GM19438 (cell line): Measurements from ENCODE around the gene LHPP.
"Not testable (repeated sequence)": the region's sequence is repeated elsewhere in the genome, so short reads cannot be mapped to it uniquely, and the experiment has no call there.

ENCODE experiments used
- ATAC-seq: cut with Tn5 transposase; IDR thresholded peaks from one replicate; pipeline ENCODE4 v1.9.1; 2021; ENCODE audit warnings: low read depth; ENCODE audit not compliant: unreplicated experiment

The LHPP gene

GRCh38 chr10:124547647-124548168 is 86.1 kb downstream of the LHPP start:
- ATAC-seq: no peak

GRCh38 chr10:124549171-124549570 is 87.5 kb downstream of the LHPP start:
- not testable (repeated sequence) for ATAC-seq

DNA sequence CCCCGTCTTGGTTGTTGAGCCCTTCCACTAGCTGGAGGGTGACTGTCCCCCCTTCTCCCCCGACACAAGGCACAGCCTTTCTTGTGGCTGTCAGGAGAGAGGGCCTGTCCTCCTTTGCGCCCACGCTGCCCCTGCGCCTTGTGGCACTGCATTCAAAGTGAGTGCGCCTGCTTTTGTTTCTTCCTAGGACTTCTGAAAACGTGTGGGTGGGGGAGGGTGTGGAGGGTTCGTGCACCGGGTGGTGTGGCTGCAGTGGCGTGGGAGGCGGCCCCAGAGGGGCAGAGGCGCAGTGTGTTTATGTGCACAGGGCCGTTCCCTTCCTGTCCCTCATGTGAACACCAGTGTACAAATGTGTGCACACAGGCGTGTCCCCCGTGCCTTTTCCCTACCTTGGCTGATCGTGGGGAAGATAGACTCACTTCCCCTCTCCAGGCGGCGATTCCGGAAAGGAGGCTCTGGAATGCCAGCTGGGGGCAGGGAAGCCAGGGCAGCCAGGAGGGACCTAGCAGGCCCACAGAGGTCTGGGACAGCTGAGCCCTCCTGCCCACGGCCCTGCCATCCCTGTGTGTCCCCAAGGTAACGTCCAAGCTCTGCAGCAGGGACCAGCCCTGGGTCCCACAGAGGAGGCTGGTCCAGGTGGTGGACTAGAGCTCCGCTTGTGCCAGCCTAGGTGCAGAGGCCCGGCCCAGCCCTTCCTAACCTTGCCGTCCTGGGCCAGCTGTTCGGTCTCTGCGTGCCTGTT is 88.8 kb downstream of the LHPP start:
- ATAC-seq: no peak

DNA sequence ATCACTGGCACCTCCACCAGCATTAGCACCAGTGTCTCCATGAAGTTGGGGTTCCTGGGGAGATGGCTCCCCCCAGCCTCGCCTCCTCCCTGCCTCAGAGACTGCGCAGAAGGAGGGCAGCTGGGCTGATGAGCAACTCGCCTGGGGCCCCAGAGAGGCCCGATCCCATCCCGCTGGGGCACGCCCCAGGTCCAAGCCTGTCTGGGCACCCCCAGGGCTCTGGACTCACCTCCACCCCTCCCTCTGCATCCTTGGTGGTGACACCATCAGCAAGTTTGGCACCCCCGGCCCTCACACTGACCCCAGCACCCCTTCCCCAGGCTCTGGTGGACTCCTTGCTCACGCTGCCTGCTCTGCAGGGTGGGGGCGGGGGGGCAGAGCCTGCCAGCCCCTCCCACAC is 89.5 kb downstream of the LHPP start:
- ATAC-seq: no peak

GRCh38 chr10:124551755-124552154 is 90.1 kb downstream of the LHPP start:
- ATAC-seq: no peak

- ATAC-seq: no peak
Observed at GRCh38 chr10:124552691-124553276, 91.2 kb downstream of the LHPP start.

GRCh38 chr10:124554085-124554858 is 92.6 kb downstream of the LHPP start:
- ATAC-seq: no peak

DNA sequence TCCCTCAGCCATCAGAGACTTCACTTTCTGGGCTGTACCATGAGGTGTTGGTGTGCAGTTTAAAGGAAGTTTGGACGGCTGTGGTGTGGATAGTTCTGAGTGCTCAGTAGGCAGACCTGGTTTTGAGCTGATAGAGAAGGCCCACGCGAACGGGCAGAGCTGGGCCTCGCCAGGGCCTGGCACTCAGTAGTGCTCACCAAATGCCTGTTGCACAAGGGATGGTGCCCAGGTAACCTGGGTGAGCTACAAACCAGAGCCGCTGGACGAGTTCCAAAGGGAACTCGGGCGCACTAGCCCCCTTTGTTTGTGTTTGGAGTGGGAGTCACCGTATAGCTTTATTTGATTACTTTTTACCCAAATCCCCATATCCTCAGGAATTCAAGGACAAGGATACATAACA is 95.5 kb downstream of the LHPP start:
- ATAC-seq: no peak

DNA sequence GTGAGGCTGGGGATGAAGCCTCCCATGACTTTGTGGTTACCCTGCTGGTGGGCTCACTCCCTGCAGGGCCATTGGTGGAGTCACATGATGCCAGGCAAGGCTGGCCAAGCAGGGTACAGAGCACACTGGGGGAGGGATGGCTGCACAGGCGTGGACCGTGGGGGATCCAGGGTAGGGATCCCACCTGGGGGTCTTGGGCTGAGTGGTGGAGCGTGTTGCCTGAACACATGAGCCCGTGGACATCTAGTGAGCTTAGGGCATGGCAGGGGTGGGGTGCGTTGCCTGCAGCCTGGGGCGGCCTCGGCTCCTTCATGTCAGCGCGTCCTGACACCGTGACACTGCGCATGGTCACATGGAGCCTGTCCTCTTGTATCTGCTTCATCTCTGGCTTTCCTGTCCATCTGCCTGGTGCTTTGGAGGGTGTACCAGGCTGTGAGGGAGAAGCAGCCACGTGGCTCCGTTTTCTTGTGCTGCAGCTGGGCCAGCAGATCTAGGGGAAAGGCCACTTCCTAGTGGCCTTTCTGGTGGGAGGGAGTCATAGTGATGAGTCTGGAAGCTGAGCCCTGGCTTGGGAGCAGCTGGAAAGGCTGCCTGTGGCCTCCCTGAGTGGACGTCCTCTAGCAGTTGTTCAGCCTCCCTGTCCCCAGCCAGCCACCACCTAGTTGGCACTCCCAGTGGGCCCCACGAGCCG is 96.2 kb downstream of the LHPP start:
- ATAC-seq: no peak

- ATAC-seq: no peak
Observed at GRCh38 chr10:124558339-124559321, 97.0 kb downstream of the LHPP start.

DNA sequence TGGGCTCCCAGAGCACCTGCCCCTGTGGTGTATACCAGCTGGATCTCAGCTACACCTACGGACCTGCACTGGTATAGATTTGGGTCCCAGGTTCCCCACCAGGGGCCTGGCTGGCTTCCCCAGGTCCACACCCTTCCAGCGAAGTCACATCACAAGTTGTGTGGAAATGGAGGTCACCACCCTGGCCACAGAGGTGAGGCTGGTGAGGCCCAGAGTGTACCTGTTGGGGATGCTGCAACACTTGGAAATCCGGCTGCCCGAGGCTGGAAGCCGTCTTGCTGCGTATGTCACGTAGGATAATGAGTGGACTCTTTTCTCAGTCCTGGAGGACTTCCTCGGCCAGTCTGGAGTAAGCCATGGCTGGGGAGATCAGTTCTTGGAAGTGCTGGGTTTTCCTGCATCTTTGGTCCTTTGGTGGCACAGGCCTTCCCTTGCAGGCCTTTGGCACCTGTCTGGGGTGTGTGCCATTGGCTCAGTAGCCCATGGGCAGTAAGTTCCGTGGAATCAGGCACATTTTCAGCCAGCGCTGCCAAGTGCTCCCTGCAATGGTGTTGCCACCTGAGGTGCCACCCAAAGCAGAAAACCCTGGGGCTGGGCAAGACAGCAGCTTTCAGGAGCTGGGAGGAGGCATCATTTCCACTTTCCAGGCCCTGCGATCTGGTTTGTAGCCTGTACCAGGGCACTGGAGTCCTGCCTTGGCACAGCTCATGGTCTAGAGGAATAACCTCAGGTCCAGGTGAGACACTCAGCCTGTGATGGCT is 97.9 kb downstream of the LHPP start:
- no peak for ATAC-seq

- no peak for ATAC-seq
Observed at GRCh38 chr10:124560377-124561105, 98.9 kb downstream of the LHPP start.

- no peak for ATAC-seq
Observed at GRCh38 chr10:124561206-124561605, 99.6 kb downstream of the LHPP start.

GRCh38 chr10:124562425-124563060 is 100.9 kb downstream of the LHPP start:
- ATAC-seq: no peak

DNA sequence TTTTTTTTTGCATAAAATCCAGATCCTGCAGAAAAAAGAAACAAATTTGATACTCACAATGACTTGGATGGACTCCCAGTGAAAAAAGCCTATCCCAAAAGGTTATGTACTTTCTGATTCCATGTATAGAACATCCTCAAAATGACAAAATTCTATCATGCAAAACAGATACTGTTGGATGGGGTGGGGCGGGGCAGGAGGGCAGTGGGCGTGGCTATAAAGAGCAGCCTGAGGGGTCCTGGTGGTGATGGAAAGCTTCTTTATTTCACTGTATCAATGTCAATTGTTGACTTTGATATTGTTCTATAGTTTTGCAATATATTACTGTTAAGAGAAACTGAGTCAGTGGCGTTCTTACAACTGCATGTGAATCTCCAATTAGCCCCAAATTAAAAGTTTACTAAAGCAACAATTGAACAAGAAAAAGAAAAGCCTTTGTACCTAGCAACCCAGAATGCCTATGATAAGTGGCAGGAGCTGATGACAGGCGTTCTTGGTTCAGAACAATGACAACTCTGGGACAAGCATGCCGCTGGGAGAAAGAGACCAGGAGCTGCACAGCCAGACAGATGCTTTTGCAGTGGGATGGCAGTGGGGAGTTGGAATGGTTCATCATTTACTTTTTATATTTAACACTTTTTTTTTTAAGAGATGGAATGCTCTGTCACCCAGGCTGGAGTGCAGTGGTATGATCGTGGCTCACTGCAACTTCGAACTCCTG is 101.9 kb downstream of the LHPP start:
- ATAC-seq: no peak

DNA sequence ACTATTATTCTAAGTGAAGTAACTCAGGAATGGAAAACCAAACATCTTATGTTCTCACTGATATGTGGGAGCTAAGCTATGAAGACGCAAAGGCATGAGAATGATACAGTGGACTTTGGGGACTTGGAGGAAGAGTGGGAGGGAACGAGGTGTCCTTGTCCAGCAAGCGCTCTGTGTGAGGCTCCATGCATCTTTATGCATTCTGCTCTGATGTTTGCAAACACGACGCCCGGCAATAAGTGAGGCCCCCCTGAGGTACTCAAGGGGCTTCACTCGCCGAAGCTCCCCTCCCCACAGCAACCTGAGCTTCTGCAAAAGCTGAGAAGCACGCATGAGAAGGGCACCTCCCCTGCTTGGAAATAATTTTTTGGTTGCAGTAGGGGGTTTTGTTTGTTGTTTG is 103.3 kb downstream of the LHPP start:
- no peak for ATAC-seq

DNA sequence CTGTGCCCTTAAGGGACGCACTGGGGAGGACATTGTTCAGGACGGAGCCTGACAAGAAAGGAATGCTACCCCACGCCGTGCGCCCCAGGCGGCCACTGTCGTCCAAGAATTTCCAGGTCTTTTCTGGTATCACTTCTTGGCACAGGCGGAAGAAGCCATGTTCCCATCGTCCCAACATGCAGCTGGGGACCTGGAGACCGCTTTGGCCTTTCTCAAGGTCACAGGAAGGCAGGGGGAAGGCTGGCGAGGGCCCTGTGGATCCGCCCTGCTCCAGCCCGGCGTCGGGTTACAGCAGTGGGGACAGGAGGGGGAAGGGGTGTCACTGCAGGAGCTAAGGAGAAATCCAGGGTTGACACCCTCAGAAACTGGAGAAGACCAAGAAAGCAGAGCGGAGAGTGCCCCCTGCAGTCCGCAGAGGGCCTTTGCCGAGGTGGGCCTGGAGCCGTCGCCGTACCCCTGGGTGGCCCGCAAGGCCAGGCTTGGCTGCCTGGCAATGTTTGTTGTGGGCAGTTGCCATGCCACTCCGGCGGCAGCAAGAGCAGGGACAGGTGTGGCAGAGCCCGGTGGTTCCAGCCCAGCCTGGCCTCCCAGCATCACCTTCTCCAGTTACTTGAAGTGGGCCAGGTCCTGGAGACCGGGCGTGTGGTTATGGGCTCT is 104.1 kb downstream of the LHPP start:
- ATAC-seq: no peak
